KG1 (cell line): Measurements from ENCODE around the gene SSH2.
A peak's percentile ranks its signal among the peaks of the same experiment; 100 is the strongest.

Source experiments
- DNase-seq: peaks from one replicate; lab custom pipeline; 2025; lab: John Stamatoyannopoulos, UW

The SSH2 gene

GRCh38 chr17:29589524-29590410 is 340.3 kb downstream of the SSH2 start, which contains the start of gene GIT1:
GIT1 (minus strand) TSS chr17:29589648; CDS start chr17:29589378, 270 bp downstream.
- DNase-seq: peak; percentile 60

GRCh38 chr17:29588562-29589411 is 341.2 kb downstream of the SSH2 start:
- DNase-seq: no peak

- no peak for DNase-seq
These were observed 341.9 kb downstream of the SSH2 start for GRCh38 chr17:29588017-29588561.

GRCh38 chr17:29587591-29587990 is 342.4 kb downstream of the SSH2 start:
- no peak for DNase-seq

GRCh38 chr17:29586676-29587469 is 343.2 kb downstream of the SSH2 start:
- DNase-seq: no peak

- no peak for DNase-seq
These were observed 344.8 kb downstream of the SSH2 start for GRCh38 chr17:29585080-29585751.

- no peak for DNase-seq
These were observed 345.5 kb downstream of the SSH2 start for GRCh38 chr17:29584452-29585079.

GRCh38 chr17:29583324-29584248 is 346.4 kb downstream of the SSH2 start:
- no peak for DNase-seq

GRCh38 chr17:29582772-29583171 is 347.3 kb downstream of the SSH2 start:
- no peak for DNase-seq

- no peak for DNase-seq
These were observed 347.7 kb downstream of the SSH2 start for GRCh38 chr17:29582254-29582765.

- no peak for DNase-seq
These were observed 348.3 kb downstream of the SSH2 start for GRCh38 chr17:29581583-29582253.

- peak; percentile 68 for DNase-seq
These were observed 349.9 kb downstream of the SSH2 start for GRCh38 chr17:29579866-29580771.

- DNase-seq: no peak
These were observed 351.2 kb downstream of the SSH2 start for GRCh38 chr17:29578626-29579485.

GRCh38 chr17:29577385-29578211 is 352.4 kb downstream of the SSH2 start:
- no peak for DNase-seq

GRCh38 chr17:29577001-29577370 is 353.0 kb downstream of the SSH2 start:
- no peak for DNase-seq
